A673 (cell line): ENCODE data around the gene GGA3. TPM values are rescaled to one million over a fixed set of nuclear protein-coding genes. Genes with fewer than 3 reads are reported as not detected.

Experiments
- BruUV-seq: library from RNA; stranded (reverse); fragments of 400-500 nt; replicated peaks from 2 replicates; lab custom pipeline; 2021; lab: Mats Ljungman, UMichigan
- CTCF ChIA-PET: fragments of 300-600 bp; sonication (Branson Sonifier 250); formaldehyde crosslinking; loops from one replicate; lab custom pipeline; 2022; ENCODE audit warnings: antibody characterized with exemption; lab: Charles Lee
- POLR2A ChIA-PET: fragments of 300-600 bp; sonication (Branson Sonifier 250); formaldehyde crosslinking; loops from one replicate; lab custom pipeline; 2022; ENCODE audit warnings: antibody characterized with exemption; ENCODE audit not compliant: low non-redundant PET; lab: Charles Lee
- DNase-seq: peaks from one replicate; pipeline ENCODE4 v3.0.0-alpha.2; 2015; ENCODE audit warnings: low spot score
- H3K27ac ChIP-seq: fragments of 200-600 bp; sonication (generic); 2 replicates; pipeline ENCODE4 v1.5.1; 2016; ENCODE audit warnings: mixed run types, low read depth, mild to moderate bottlenecking, mixed read lengths, antibody characterized with exemption, low read length; ENCODE audit not compliant: poor library complexity, severe bottlenecking
- H3K27me3 ChIP-seq: fragments of 200-600 bp; sonication (generic); replicated peaks from 2 replicates; pipeline ENCODE4 v1.6.1; 2017; ENCODE audit warnings: mixed run types, low read depth, mild to moderate bottlenecking, mixed read lengths, antibody characterized with exemption, low read length; ENCODE audit not compliant: insufficient read depth, poor library complexity
- H3K36me3 ChIP-seq: fragments of 200-600 bp; sonication (generic); 2 replicates; pipeline ENCODE4 v1.6.1; 2016; ENCODE audit warnings: mixed run types, mild to moderate bottlenecking, mixed read lengths, antibody characterized with exemption, low read length; ENCODE audit not compliant: insufficient read depth, poor library complexity, severe bottlenecking
- H3K4me1 ChIP-seq: fragments of 200-600 bp; sonication (generic); 2 replicates; pipeline ENCODE4 v1.6.1; 2017; ENCODE audit warnings: mixed run types, mild to moderate bottlenecking, mixed read lengths, antibody characterized with exemption, low read length; ENCODE audit not compliant: insufficient read depth, poor library complexity, severe bottlenecking
- H3K4me3 ChIP-seq: fragments of 200-600 bp; sonication (generic); 2 replicates; pipeline ENCODE4 v1.5.1; 2016; ENCODE audit warnings: low read depth, mixed run types, mild to moderate bottlenecking, mixed read lengths, low read length; ENCODE audit not compliant: poor library complexity, severe bottlenecking
- H3K9me3 ChIP-seq: fragments of 200-600 bp; sonication (generic); 2 replicates; pipeline ENCODE4 v1.6.1; 2016; ENCODE audit warnings: mixed run types, low read depth, mild to moderate bottlenecking, mixed read lengths, antibody characterized with exemption, low read length; ENCODE audit not compliant: poor library complexity, severe bottlenecking
- CTCF ChIP-seq: fragments of 300-800, 200-600 bp; sonication (generic); conservative IDR thresholded peaks from 2 replicates; pipeline ENCODE4 v1.5.1; 2017; ENCODE audit warnings: low read depth, mild to moderate bottlenecking, antibody characterized with exemption, low read length, moderate library complexity, mixed read lengths
- EZH2 ChIP-seq: fragments of 200-600 bp; sonication (generic); IDR thresholded peaks from 2 replicates; pipeline ENCODE4 v1.6.1; 2017; ENCODE audit warnings: borderline replicate concordance, low read depth, mild to moderate bottlenecking, mixed read lengths, antibody characterized with exemption, low read length; ENCODE audit not compliant: poor library complexity, severe bottlenecking
- intact Hi-C: fragments of 100-400 bp; cut with micrococcal nuclease; formaldehyde crosslinking; loops from one replicate; pipeline ENCODE4 v1.10.0; 2022; ENCODE audit not compliant: unreplicated experiment
- total RNA-seq: library from RNA; stranded (reverse); gene quantifications from 2 replicates; pipeline ENCODE4 v1.2.3, GENCODE V29; 2021

The GGA3 gene
- total RNA-seq, 1 experiment from 2014 or later = 52.7 TPM

- peaks cover 81% of the 10 kb centered on the region for H3K36me3 ChIP-seq
- no peaks in the 10 kb centered on the region for H3K9me3 ChIP-seq
- H3K4me3 ChIP-seq = no peak overlapping the region
- CTCF ChIA-PET = no interaction called here
- peak overlapping the region; percentile 24 for H3K27ac ChIP-seq
- no peak for DNase-seq
- H3K27me3 ChIP-seq = no peaks in the 10 kb centered on the region
- H3K4me1 ChIP-seq = no peaks in the 10 kb centered on the region
- POLR2A ChIA-PET = interaction anchor here (0.6 kb wide), 1 partner anchor 355 kb away, joined by 3 read pairs; no protein-coding TSS in a partner anchor
- TSS peak; percentile 14 for BruUV-seq
- intact Hi-C loops = no loop called here
- no peak for TF ChIP-seq CTCF
- TF ChIP-seq EZH2 = no peak
Measured at GRCh38 chr17:75228305-75228704, 33.1 kb downstream of the GGA3 start.

- no TSS peak for BruUV-seq
- no peak for DNase-seq
- Histone ChIP-seq H3K4me3 (no peak overlapping the region), H3K27me3 (no peaks in the 10 kb centered on the region), H3K27ac (no peak overlapping the region), H3K4me1 (no peaks in the 10 kb centered on the region), H3K36me3 (peaks cover 75% of the 10 kb centered on the region), H3K9me3 (no peaks in the 10 kb centered on the region)
- TF ChIP-seq CTCF = no peak
- no peak for TF ChIP-seq EZH2
- ChIA-PET POLR2A (interaction anchor here (0.6 kb wide), 1 partner anchor 354 kb away, joined by 3 read pairs; no protein-coding TSS in a partner anchor), CTCF (no interaction called here)
- intact Hi-C loops = no loop called here
Measured at GRCh38 chr17:75227729-75228128, 33.7 kb downstream of the GGA3 start.

- no TSS peak for BruUV-seq
- no peaks in the 10 kb centered on the region for H3K27me3 ChIP-seq
- ChIA-PET CTCF (interaction anchor here (0.6 kb wide), 1 partner anchor 1186 kb away, joined by 3 read pairs; no protein-coding TSS in a partner anchor), POLR2A (no interaction called here)
- H3K4me1 ChIP-seq = no peaks in the 10 kb centered on the region
- no peaks in the 10 kb centered on the region for H3K9me3 ChIP-seq
- H3K36me3 ChIP-seq = peaks cover 64% of the 10 kb centered on the region
- H3K27ac ChIP-seq = no peak overlapping the region
- intact Hi-C loops = no loop called here
- no peak overlapping the region for H3K4me3 ChIP-seq
- no peak for DNase-seq
- TF ChIP-seq EZH2 (no peak), CTCF (no peak)
Measured at GRCh38 chr17:75225016-75225415, 36.4 kb downstream of the GGA3 start.
